Measurements from ENCODE around the gene PRDM2.

- TF ChIP-seq CTCF (conservative IDR thresholded peaks at IDR 0.05; ENCODE audit: low read depth, low read length) = no peak
- no peak for TF ChIP-seq EZH2 (IDR thresholded peaks at IDR 0.05; ENCODE audit: borderline replicate concordance, low read depth, low read length, poor library complexity, severe bottlenecking)
Observed at GRCh38 chr1:13775916-13776315, 75.9 kb downstream of the PRDM2 start.
